Mononuclear cell (primary cell): ENCODE results near the gene PDGFD. TPM values are rescaled to one million over a fixed set of nuclear protein-coding genes. Genes with fewer than 3 reads are reported as not detected.

Source experiments
- H3K27me3 ChIP-seq: 2 replicates; pipeline ENCODE4 v1.6.0; 2011; ENCODE audit warnings: low read length, control low read depth; ENCODE audit not compliant: insufficient read depth
- H3K4me1 ChIP-seq: 2 replicates; pipeline ENCODE4 v1.5.1; 2011; ENCODE audit warnings: mild to moderate bottlenecking, low read length, control low read depth; ENCODE audit not compliant: insufficient read depth
- H3K4me3 ChIP-seq: 2 replicates; pipeline ENCODE4 v1.5.1; 2011; ENCODE audit warnings: mild to moderate bottlenecking, low read length, moderate library complexity
- H3K9me3 ChIP-seq: 2 replicates; pipeline ENCODE4 v1.5.1; 2011; ENCODE audit warnings: low read depth, mild to moderate bottlenecking, control low read depth, low read length
- total RNA-seq: library from RNA; depleted of rRNA; stranded (reverse); fragments of >200 nt; gene quantifications from one replicate; pipeline ENCODE4 v1.2.3, GENCODE V29; 2012

PDGFD gene
- total RNA-seq, 1 donor, result 3.4 TPM

DNA sequence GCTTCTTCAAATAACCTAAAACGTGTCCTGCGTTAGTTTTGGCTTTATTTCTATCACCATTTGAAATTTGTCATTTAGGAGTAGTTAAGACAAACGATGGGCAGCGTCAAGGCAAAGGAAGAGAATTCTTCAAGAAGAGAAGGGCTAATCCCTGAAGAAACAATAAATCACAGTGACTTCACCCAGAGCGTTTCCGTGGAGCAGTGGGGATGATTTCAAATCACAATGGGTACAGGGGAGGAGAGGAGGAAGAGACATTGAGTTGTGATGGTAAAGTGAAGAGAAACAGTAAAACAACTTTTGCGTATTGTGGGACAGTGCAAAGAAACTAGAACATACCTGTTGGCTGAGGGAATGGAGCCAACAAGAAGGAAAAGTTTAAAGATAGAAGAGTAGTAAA is 9.7 kb downstream of the PDGFD start:
- Histone ChIP-seq H3K27me3 (no peaks in the 10 kb centered on the region), H3K9me3 (no peaks in the 10 kb centered on the region), H3K4me3 (no peak overlapping the region), H3K4me1 (peaks cover 3% of the 10 kb centered on the region)

DNA sequence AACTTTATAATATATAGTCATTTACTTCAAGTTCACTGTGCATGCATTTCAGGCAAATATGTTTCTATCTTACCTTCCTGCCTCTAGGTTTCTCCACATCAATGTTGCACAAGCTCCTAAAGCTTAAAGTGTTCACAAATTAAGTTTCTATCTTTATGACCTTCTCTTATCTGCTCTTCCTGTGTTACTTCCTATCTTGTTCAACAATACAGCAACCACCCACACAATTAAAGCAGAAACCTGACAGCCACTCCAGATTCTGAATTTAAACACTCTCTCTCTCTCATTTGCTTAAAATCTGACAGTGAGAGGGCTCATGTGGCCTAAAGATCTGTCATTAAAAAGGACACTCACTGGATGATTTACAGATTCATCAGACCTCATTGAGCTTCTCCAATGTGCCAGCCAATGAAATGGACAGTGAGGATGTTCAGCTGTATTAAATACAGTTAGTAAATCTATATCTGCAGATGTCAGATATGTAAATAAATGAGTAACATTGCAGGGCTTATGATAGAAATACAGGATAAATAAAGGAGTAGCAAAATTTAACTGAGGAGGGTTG is 10.9 kb downstream of the PDGFD start:
- no peaks in the 10 kb centered on the region for H3K27me3 ChIP-seq
- H3K4me3 ChIP-seq, result no peak overlapping the region
- H3K9me3 ChIP-seq, result no peaks in the 10 kb centered on the region
- peaks cover 3% of the 10 kb centered on the region for H3K4me1 ChIP-seq

DNA sequence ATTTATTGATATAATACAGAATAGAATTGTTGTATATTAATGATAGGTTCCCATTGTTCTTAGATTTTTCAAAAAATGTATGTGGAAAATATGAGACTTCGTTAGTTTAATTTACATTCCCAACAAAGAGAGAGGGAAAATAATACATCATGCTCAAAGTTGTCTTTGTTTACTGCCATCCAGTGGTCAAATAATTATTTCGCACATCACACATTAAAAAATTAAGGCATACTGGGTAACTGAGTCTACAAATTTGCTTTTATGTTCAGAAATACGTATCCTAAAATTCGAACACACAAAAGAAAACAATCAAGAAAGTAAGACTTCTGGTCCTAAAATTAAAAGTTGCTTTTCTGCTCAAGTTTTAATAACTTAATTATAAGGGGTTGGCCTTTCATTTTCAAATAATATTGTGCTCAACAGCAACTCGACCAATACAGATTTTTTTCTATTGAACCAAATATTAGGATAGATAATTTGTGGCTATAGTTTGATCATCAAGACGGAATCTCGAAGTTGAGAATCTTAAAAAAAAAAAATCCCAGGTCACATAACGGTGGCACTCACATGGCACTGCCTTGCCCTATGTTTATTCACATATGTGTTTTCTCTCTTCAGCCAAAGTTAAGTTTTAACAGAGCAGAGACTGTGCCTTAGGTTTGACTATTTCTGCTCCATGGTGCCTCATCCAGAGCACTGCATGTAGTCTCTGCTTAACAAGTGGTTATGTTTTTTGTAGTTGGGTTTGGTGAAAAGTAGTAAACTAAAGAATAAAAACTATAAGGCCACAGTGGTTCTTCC is 12.3 kb downstream of the PDGFD start:
- Histone ChIP-seq H3K4me3 (no peak overlapping the region), H3K4me1 (peaks cover 3% of the 10 kb centered on the region)

DNA sequence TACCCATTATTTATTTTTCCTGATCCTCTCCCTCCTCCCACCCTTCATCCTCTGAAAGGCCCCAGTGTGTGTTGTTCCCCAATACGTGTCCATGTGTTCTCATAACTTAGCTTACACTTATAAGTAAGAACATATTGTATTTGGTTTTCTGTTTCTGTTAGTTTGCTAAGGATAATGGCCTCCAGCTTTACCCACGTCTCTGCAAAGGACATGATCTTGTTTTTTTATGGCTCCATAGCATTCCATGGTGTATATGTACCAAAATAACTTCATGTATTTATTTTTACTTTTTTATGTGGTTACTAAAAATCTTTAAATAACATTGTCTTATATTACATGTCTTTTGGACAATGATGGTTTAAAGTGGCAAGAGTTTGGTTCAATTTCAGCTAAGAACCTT is 15.2 kb downstream of the PDGFD start:
- H3K27me3 ChIP-seq, result no peaks in the 10 kb centered on the region
- no peak overlapping the region for H3K4me3 ChIP-seq
- no peaks in the 10 kb centered on the region for H3K9me3 ChIP-seq

More for the DNA sequence above, 12.3 kb downstream of the PDGFD start:
- H3K9me3 ChIP-seq, result no peaks in the 10 kb centered on the region
- no peaks in the 10 kb centered on the region for H3K27me3 ChIP-seq

DNA sequence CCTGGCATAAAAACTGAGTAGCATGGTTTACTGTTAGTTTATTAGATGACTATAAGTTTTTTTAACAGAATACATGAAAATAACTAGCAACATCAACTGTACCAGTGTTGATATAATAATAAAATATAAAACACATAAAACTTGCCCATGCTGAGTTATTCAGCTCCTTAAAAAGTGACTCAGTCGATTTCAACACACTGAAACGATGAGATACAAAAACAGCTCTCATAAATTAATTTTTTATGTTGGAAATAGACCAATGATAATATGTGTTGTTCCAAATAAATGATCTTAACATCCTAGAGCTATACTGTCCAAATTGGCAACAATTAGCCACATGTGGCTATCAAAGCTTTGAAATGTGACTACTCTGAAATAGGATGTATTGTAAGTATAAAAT is 15.9 kb downstream of the PDGFD start:
- Histone ChIP-seq H3K4me1 (peaks cover 3% of the 10 kb centered on the region), H3K9me3 (no peaks in the 10 kb centered on the region), H3K27me3 (no peaks in the 10 kb centered on the region), H3K4me3 (no peak overlapping the region)

More for the DNA sequence above, 15.2 kb downstream of the PDGFD start:
- peaks cover 3% of the 10 kb centered on the region for H3K4me1 ChIP-seq

DNA sequence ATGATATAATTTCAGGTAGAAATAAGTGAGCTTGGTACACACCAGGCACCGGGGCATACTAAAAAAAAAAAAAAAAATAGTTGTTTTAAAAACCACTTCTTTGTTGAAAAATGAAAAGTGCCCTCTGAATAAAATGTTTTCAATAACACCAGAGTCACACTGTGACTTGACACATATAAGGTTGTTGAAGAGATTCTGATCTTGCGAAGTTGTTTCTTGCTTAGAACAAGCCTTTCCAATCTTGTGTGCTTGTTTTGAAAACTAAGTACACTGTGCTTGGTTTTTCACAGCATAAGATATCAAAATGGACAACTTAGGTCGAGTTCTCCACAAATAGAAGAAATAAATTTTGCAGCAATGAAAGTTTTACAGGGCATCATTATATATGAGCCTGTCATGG is 17.0 kb downstream of the PDGFD start:
- no peaks in the 10 kb centered on the region for H3K27me3 ChIP-seq
- H3K4me1 ChIP-seq, result peaks cover 3% of the 10 kb centered on the region
- H3K9me3 ChIP-seq, result no peaks in the 10 kb centered on the region
- H3K4me3 ChIP-seq, result no peak overlapping the region

DNA sequence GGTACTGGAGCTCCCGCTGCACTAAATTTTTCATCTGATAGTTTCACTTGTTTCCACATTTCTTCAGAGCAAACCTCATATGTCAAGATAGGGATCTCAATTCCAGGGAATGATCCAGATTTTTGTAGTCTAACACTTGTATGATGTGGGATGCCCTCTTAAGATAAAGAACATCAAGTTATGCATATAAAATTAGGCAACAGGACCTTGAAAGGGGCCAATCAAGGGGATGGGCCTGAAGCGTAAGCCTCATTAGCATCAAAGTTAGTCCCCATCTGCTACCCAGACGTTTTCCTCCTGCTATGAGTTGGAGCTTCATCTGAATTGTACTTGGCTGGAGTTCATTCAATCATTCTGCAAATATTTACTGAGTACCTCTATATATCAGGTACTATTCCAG is 17.5 kb downstream of the PDGFD start:
- Histone ChIP-seq H3K9me3 (no peaks in the 10 kb centered on the region), H3K4me1 (no peaks in the 10 kb centered on the region), H3K4me3 (no peak overlapping the region), H3K27me3 (no peaks in the 10 kb centered on the region)

DNA sequence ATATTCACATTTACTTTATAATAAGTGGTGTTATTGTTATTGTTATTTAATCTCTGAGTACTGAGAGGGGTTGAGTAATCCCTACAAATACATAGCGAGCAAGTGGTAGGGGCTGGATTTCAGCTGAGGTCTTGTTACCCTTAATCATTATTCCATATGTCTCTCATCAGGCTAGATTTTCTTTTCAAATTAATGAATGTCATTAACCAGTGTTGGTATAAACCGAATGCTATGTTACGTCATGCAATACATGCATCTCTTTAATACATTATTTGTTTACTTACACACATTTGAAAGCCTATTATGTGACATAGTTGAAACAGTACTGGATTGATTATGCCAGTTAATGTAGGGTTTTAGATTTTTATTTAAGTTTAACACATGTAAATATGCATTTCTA is 18.9 kb downstream of the PDGFD start:
- Histone ChIP-seq H3K27me3 (no peaks in the 10 kb centered on the region), H3K9me3 (no peaks in the 10 kb centered on the region), H3K4me3 (no peak overlapping the region), H3K4me1 (no peaks in the 10 kb centered on the region)

DNA sequence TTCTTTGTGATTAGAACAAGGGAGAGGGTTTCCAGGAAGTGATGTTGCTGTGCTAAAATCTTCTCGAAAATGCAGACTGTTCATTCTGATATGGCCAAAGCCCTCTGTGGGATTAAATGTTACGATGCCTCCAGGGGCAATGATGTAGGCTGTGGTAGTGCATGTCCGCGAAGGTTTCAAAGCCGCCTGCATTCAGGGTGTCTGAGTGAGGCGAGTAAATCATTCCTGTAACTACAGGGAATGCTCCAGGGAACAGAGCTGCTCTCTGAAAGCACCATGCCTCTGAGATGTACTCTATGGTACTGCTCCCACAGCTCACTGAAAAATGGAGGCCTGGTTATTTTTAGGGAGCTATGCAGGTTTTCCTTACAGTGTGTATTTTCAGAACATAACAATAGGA is 21.2 kb downstream of the PDGFD start:
- H3K4me1 ChIP-seq, result no peaks in the 10 kb centered on the region
- no peaks in the 10 kb centered on the region for H3K9me3 ChIP-seq
- H3K4me3 ChIP-seq, result no peak overlapping the region
- no peaks in the 10 kb centered on the region for H3K27me3 ChIP-seq

DNA sequence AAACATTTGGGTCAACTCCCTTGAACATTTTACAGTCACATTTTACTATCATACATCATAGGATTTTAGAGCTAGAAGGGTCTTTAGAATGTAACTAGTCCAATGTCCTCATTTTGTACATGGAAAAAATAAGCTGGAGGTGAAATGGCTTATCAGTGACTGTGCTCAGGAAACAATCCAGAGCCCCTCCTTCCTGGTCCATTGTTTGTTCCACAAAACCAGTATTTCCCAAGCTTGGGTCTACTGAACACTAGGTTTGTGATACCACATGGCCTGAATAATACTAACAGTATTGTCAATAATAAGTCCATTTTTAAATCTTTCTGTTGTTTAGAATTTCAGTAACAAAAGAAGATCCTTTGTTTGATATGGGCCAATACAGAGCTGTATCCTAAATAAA is 27.1 kb downstream of the PDGFD start:
- Histone ChIP-seq H3K4me1 (no peaks in the 10 kb centered on the region), H3K9me3 (no peaks in the 10 kb centered on the region), H3K27me3 (no peaks in the 10 kb centered on the region), H3K4me3 (no peak overlapping the region)

DNA sequence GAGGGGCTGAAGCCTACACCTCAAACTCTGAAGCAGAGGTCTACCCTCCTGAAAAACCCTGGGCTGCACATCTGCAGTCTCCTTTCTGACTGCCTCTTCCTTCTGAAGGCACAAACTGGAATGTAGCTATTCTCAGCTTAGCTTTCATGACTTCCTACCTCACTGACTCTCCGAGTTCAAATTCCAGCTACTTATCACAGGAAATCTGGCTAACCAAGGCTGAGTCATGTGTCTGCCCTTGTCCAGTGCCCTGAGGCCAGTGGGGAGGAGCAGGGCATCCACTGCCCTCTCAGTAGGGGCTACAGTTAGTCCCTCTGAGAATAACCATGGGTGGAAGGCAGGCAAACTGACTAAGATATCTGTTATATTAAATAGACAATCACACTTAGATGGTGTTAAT is 29.2 kb downstream of the PDGFD start:
- no peak overlapping the region for H3K4me3 ChIP-seq
- no peaks in the 10 kb centered on the region for H3K27me3 ChIP-seq
- no peaks in the 10 kb centered on the region for H3K9me3 ChIP-seq
- no peaks in the 10 kb centered on the region for H3K4me1 ChIP-seq

DNA sequence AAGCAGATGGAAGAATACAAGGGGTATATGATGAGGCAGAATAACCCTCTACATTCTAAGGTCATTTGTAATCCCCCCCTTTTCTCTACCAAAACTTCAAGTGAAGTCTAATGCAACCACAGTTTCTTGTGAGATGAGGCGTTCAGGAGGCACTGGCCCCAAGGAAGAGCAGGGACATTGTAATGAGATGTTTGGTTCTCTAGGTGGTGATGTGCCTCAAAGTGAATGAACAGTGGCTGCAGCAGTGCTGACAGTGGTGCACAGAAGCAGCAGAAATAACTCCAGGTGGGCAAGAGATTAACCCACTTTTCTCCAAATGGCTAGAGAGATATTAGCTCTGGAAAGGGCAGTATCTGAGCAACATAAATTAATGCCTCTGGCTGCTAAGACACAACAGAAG is 33.8 kb downstream of the PDGFD start:
- Histone ChIP-seq H3K4me1 (no peaks in the 10 kb centered on the region), H3K4me3 (no peak overlapping the region), H3K27me3 (no peaks in the 10 kb centered on the region), H3K9me3 (no peaks in the 10 kb centered on the region)

DNA sequence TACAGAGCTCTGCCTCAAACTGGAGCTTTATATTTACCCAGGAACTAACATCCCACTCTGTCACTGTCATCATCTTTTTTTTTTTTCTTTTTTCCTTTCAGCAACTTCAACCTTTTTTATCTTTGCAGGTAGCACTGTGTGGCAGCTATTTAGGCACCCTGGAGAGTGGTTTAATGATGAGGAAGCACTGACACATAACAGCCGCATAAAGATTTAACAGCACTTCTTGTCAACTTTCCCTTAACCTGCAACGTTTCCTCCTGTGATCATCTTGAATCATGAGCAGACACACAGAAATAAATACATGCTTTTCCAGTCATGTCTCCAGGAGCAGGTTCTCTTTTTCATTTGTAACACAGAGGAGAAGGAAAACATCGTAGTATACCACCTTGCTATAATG is 34.8 kb downstream of the PDGFD start:
- Histone ChIP-seq H3K4me1 (no peaks in the 10 kb centered on the region), H3K9me3 (no peaks in the 10 kb centered on the region), H3K27me3 (no peaks in the 10 kb centered on the region), H3K4me3 (no peak overlapping the region)

DNA sequence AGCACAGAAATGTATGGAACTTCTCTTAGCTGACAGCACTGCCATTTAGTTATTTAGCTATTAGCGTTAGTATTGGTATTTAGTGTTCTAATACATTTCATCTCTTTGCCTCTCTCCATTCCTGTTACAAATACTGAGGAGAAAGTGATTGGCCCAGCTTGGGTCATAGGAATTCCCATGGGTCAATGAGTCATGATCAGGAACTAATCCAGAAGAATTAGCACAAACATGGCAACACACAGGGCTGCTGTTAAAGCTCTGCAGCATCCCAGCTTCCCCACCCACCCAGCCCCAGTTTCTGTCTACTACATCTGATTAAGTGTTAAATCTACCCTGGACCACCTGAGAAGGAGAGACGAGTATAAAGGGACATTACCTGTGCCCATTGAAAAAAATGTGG is 36.1 kb downstream of the PDGFD start:
- H3K4me3 ChIP-seq, result no peak overlapping the region
- no peaks in the 10 kb centered on the region for H3K9me3 ChIP-seq
- H3K4me1 ChIP-seq, result no peaks in the 10 kb centered on the region
- H3K27me3 ChIP-seq, result no peaks in the 10 kb centered on the region

DNA sequence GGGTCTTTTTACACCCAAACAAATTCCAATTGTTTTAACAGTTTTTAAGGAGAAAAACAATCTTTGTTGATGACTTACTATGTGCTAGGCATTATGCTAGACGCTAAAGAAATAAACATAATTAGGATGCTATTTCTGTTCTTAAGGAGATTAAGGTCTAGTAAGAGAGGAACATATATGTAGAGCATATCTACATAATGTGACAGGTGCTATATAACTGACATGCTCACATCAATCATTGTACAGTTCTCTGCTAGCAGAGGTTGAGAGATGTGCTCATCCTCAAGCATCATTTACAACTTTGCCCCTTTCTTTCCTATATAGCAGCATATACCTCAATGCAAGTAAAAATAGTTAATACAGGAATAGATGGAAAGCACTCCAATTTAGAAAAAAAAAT is 37.5 kb downstream of the PDGFD start:
- H3K27me3 ChIP-seq, result no peaks in the 10 kb centered on the region
- no peaks in the 10 kb centered on the region for H3K9me3 ChIP-seq
- H3K4me3 ChIP-seq, result no peak overlapping the region
- no peaks in the 10 kb centered on the region for H3K4me1 ChIP-seq

DNA sequence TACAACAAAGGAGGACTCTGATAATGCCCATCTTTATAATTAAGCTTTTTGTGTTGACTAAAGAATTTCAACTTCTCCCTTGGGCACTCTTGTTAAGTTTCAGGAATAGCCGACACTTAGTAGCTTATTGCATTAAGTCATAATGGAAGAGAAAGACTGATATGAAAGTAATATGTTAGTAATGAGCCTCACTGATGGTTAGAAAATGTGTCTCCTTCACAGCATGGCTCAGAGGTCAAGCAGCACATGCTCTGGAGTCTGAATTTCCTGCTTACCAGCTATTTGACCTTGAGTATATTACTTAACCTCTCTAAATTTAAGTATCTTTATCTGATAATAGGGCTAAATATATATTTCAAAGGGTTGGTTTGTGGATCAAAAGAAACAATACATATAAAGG is 39.0 kb downstream of the PDGFD start:
- H3K27me3 ChIP-seq, result no peaks in the 10 kb centered on the region
- no peak overlapping the region for H3K4me3 ChIP-seq
- H3K9me3 ChIP-seq, result no peaks in the 10 kb centered on the region
- no peaks in the 10 kb centered on the region for H3K4me1 ChIP-seq
